Effector memory CD4-positive, alpha-beta T cell (primary cell): ENCODE measurements around the gene DVL1.
"Not testable (repeated sequence)": the region's sequence is repeated elsewhere in the genome, so short reads cannot be mapped to it uniquely, and the experiment has no call there.

ENCODE experiments used
- DNase-seq, 3 donors: peaks; one replicate each; pipeline ENCODE4 v3.0.0-alpha.2; 2020
- H3K27ac ChIP-seq: 2 replicates; pipeline ENCODE4 v1.7.0; 2013; ENCODE audit warnings: mild to moderate bottlenecking, low read length, moderate library complexity; ENCODE audit not compliant: insufficient read depth, poor library complexity, severe bottlenecking
- H3K27me3 ChIP-seq: replicated peaks from 2 replicates; pipeline ENCODE4 v1.7.0; 2013; ENCODE audit warnings: mild to moderate bottlenecking, low read length; ENCODE audit not compliant: insufficient read depth, control insufficient read depth, poor library complexity, severe bottlenecking
- H3K36me3 ChIP-seq: 2 replicates; pipeline ENCODE4 v1.7.0; 2013; ENCODE audit warnings: mild to moderate bottlenecking, low read length, moderate library complexity; ENCODE audit not compliant: control insufficient read depth, insufficient read depth
- H3K4me1 ChIP-seq: 2 replicates; pipeline ENCODE4 v1.7.0; 2013; ENCODE audit warnings: low read length, mild to moderate bottlenecking; ENCODE audit not compliant: control insufficient read depth, insufficient read depth, poor library complexity, severe bottlenecking
- H3K4me3 ChIP-seq: 2 replicates; pipeline ENCODE4 v1.7.0; 2013; ENCODE audit warnings: low read length, low read depth, mild to moderate bottlenecking; ENCODE audit not compliant: insufficient read depth, poor library complexity, severe bottlenecking
- H3K9me3 ChIP-seq: 2 replicates; pipeline ENCODE4 v1.7.0; 2013; ENCODE audit warnings: mild to moderate bottlenecking, low read length, moderate library complexity; ENCODE audit not compliant: control insufficient read depth

DVL1 gene

GRCh38 chr1:1387098-1388077 is 38.2 kb upstream of the DVL1 start:
- H3K36me3 ChIP-seq = peaks cover 67% of the 10 kb centered on the region

DNA sequence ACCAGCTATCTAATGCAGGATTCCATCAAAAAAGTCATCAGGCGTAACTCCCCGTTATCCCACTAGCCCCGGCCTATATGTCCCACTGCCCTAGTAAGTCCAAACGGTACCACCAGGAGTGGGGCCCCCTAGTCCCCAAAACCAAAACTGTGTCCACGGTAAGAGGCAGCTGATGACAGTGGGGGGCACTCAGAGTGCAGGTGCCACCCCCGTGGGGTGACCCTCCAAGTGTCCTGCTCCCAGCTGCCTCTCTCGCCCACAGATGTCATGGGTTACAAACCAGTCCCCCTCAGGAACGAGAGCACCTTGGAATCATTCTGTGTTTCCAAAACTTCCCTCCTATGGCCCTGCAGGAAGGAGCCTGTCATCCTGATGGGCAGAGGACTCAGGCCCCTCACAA is 36.7 kb upstream of the DVL1 start:
- DNase-seq = no peak
- H3K27me3 ChIP-seq = no peaks in the 10 kb centered on the region
- H3K27ac ChIP-seq = no peak overlapping the region
- H3K4me1 ChIP-seq = no peaks in the 10 kb centered on the region
- H3K4me3 ChIP-seq = no peak overlapping the region
- no peaks in the 10 kb centered on the region for H3K9me3 ChIP-seq
- peaks cover 59% of the 10 kb centered on the region for H3K36me3 ChIP-seq

More at GRCh38 chr1:1387098-1388077, 38.2 kb upstream of the DVL1 start:
- H3K27me3 ChIP-seq = no peaks in the 10 kb centered on the region
- H3K27ac ChIP-seq = no peak overlapping the region
- DNase-seq = no peak
- H3K4me1 ChIP-seq = no peaks in the 10 kb centered on the region
- H3K9me3 ChIP-seq = no peaks in the 10 kb centered on the region
- H3K4me3 ChIP-seq = no peak overlapping the region

DNA sequence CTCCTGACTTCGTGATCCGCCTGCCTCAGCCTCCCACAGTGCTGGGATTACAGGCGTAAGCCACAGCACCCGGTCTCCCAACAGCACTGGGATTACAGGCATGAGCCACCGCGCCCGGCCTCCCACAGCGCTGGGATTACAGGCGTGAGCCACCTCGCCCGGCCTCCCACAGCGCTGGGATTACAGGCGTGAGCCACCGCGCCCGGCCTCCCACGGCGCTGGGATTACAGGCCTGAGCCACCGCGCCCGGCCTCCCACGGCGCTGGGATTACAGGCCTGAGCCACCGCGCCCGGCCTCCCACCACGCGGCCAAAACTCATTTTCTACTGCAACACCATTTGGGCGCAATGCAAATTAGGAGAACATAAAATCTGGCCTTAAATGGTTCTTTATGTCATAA is 36.1 kb upstream of the DVL1 start:
- H3K9me3 ChIP-seq, H3K27me3 ChIP-seq, DNase-seq, H3K27ac ChIP-seq, H3K4me3 ChIP-seq, H3K4me1 ChIP-seq: not testable (repeated sequence)
- peaks cover 53% of the 10 kb centered on the region for H3K36me3 ChIP-seq

- no peaks in the 10 kb centered on the region for H3K4me1 ChIP-seq
- no peaks in the 10 kb centered on the region for H3K9me3 ChIP-seq
- peaks cover 17% of the 10 kb centered on the region for H3K36me3 ChIP-seq
- H3K4me3 ChIP-seq = no peak overlapping the region
- H3K27me3 ChIP-seq = no peaks in the 10 kb centered on the region
- no peak overlapping the region for H3K27ac ChIP-seq
- no peak for DNase-seq
Observed at GRCh38 chr1:1381294-1381693, 32.1 kb upstream of the DVL1 start.

GRCh38 chr1:1380860-1381259 is 31.6 kb upstream of the DVL1 start:
- H3K9me3 ChIP-seq = no peaks in the 10 kb centered on the region
- H3K27me3 ChIP-seq = no peaks in the 10 kb centered on the region
- peaks cover 12% of the 10 kb centered on the region for H3K36me3 ChIP-seq
- DNase-seq = no peak
- H3K27ac ChIP-seq = no peak overlapping the region
- H3K4me3 ChIP-seq = no peak overlapping the region
- no peaks in the 10 kb centered on the region for H3K4me1 ChIP-seq

GRCh38 chr1:1377540-1378205 is 28.5 kb upstream of the DVL1 start:
- no peaks in the 10 kb centered on the region for H3K9me3 ChIP-seq
- H3K27ac ChIP-seq = no peak overlapping the region
- peaks cover 14% of the 10 kb centered on the region for H3K4me1 ChIP-seq
- H3K36me3 ChIP-seq = peaks cover 7% of the 10 kb centered on the region
- no peaks in the 10 kb centered on the region for H3K27me3 ChIP-seq
- DNase-seq = no peak
- H3K4me3 ChIP-seq = no peak overlapping the region

- H3K27ac ChIP-seq = no peak overlapping the region
- H3K9me3 ChIP-seq = no peaks in the 10 kb centered on the region
- peaks cover 22% of the 10 kb centered on the region for H3K4me1 ChIP-seq
- H3K27me3 ChIP-seq = no peaks in the 10 kb centered on the region
- DNase-seq = no peak
- no peak overlapping the region for H3K4me3 ChIP-seq
- peaks cover 2% of the 10 kb centered on the region for H3K36me3 ChIP-seq
Observed at GRCh38 chr1:1376551-1377226, 27.5 kb upstream of the DVL1 start.

DNA sequence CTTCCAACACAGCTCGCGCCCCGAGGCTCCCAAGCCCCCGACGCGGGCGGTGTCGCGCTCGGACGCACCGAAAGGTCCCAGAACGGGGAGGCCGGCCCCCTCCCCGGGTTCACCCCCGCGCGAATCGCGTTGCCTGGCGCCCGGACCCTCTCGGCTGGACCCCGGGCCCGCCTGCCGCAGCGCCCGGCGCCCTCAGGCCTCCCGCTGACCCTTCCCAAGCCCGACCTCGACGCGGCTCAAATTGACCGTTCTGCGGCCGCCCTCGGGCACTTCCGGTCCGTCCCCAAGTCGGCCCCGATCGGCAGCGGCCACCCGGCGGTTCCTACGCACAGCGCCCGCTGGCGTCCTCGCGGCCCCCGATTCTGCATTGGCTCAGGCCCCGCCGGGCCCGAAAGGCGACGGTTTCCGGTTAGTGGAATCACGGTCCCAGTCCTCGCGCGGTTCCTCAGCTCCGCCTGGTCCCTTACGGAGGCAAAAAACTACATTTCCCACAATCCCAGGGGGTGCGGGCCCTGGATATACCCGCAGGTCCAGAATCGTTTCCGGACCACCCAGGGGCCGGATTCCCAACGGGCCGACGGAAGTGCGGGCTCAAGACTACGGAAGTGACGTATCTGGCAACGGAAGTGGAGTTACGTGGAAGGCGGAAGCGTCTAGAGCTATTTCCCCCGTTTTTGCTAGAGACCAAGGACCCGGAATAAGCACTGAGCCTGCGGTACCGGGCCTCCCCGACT is 25.9 kb upstream of the DVL1 start, which contains the start of gene AURKAIP1:
Gene AURKAIP1 (minus strand): TSS at position 279 of the 734 bp plus-strand sequence. CDS start 451 bp downstream, outside the sequence.
- Histone ChIP-seq H3K9me3 (no peaks in the 10 kb centered on the region), H3K36me3 (no peaks in the 10 kb centered on the region), H3K27ac (peak within 1 kb of the TSS; percentile 85), H3K4me1 (peaks cover 34% of the 10 kb centered on the region), H3K4me3 (peak within 1 kb of the TSS; percentile 78), H3K27me3 (no peaks in the 10 kb centered on the region)
- peak; percentile 93 to 96 (median 94) for DNase-seq

GRCh38 chr1:1374589-1374928 is 25.3 kb upstream of the DVL1 start:
- DNase-seq = no peak
- Histone ChIP-seq H3K4me3 (peak overlapping the region; percentile 78), H3K36me3 (no peaks in the 10 kb centered on the region), H3K9me3 (no peaks in the 10 kb centered on the region), H3K27me3 (no peaks in the 10 kb centered on the region), H3K4me1 (peaks cover 34% of the 10 kb centered on the region), H3K27ac (peak overlapping the region; percentile 85)
